ENCODE results near the gene COMMD7.
A peak's percentile ranks its signal among the peaks of the same experiment; 100 is the strongest.

- TF ChIP-seq, protein P1, sequence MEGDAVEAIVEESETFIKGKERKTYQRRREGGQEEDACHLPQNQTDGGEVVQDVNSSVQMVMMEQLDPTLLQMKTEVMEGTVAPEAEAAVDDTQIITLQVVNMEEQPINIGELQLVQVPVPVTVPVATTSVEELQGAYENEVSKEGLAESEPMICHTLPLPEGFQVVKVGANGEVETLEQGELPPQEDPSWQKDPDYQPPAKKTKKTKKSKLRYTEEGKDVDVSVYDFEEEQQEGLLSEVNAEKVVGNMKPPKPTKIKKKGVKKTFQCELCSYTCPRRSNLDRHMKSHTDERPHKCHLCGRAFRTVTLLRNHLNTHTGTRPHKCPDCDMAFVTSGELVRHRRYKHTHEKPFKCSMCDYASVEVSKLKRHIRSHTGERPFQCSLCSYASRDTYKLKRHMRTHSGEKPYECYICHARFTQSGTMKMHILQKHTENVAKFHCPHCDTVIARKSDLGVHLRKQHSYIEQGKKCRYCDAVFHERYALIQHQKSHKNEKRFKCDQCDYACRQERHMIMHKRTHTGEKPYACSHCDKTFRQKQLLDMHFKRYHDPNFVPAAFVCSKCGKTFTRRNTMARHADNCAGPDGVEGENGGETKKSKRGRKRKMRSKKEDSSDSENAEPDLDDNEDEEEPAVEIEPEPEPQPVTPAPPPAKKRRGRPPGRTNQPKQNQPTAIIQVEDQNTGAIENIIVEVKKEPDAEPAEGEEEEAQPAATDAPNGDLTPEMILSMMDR (conservative IDR thresholded peaks at IDR 0.05; ENCODE audit: low read length): peak; percentile 26; the same call in 1 of the 2 replicates
- TF ChIP-seq EZH2phosphoT487 (IDR thresholded peaks at IDR 0.05; ENCODE audit: borderline replicate concordance, low read depth, low read length): no peak
These were observed 18.8 kb upstream of the COMMD7 start, which contains the start of gene DNMT3B for GRCh38 chr20:32761831-32762753.
